Fibroblast of peridontal ligament (primary cell): Measurements from ENCODE around the gene UBB.
"Not testable (repeated sequence)": the region's sequence is repeated elsewhere in the genome, so short reads cannot be mapped to it uniquely, and the experiment has no call there.

Source experiments
- DNase-seq: peaks from one replicate; pipeline ENCODE4 v3.0.0-alpha.2; 2010; ENCODE audit errors: extremely low read depth

The UBB gene

GRCh38 chr17:16374146-16374938, 6.5 kb upstream of the UBB start:
- DNase-seq: peak; percentile 74

GRCh38 chr17:16377941-16378341, 3.0 kb upstream of the UBB start:
- peak; percentile 94 for DNase-seq

- no peak for DNase-seq
Observed at GRCh38 chr17:16378636-16379282, 2.1 kb upstream of the UBB start.

- DNase-seq: no peak
Observed at GRCh38 chr17:16379654-16380053, 1.2 kb upstream of the UBB start.

GRCh38 chr17:16381496-16381820, 567 bp downstream of the UBB start:
- DNase-seq: peak; percentile 54

GRCh38 chr17:16383216-16383615, 2.3 kb downstream of the UBB start:
- DNase-seq: no peak

- no peak for DNase-seq
Observed at GRCh38 chr17:16383772-16384287, 2.9 kb downstream of the UBB start.

- DNase-seq: no peak
Observed at GRCh38 chr17:16384557-16384956, 3.7 kb downstream of the UBB start.

- not testable (repeated sequence) for DNase-seq
Observed at GRCh38 chr17:16386126-16386507, 5.2 kb downstream of the UBB start.

- no peak for DNase-seq
Observed at GRCh38 chr17:16391451-16391850, 10.6 kb downstream of the UBB start.

GRCh38 chr17:16392491-16392890, 11.6 kb downstream of the UBB start:
- DNase-seq: not testable (repeated sequence)

- DNase-seq: not testable (repeated sequence)
Observed at GRCh38 chr17:16395887-16396286, 15.0 kb downstream of the UBB start.

GRCh38 chr17:16396693-16397092, 15.8 kb downstream of the UBB start:
- not testable (repeated sequence) for DNase-seq

- DNase-seq: no peak
Observed at GRCh38 chr17:16398270-16399267, 17.7 kb downstream of the UBB start.

- not testable (repeated sequence) for DNase-seq
Observed at GRCh38 chr17:16403847-16404246, 23.0 kb downstream of the UBB start.

- peak; percentile 20 for DNase-seq
Observed at GRCh38 chr17:16406742-16407674, 26.1 kb downstream of the UBB start.

GRCh38 chr17:16407911-16408588, 27.2 kb downstream of the UBB start:
- peak; percentile 58 for DNase-seq

GRCh38 chr17:16415031-16415924, 34.4 kb downstream of the UBB start, which contains the start of gene TRPV2:
Gene TRPV2 (plus strand): TSS chr17:16415571. CDS start chr17:16417669, 2,098 bp downstream.
- no peak for DNase-seq

- DNase-seq: no peak
Observed at GRCh38 chr17:16417399-16417798, 36.5 kb downstream of the UBB start.
